ENCODE measurements around the gene BMAL1.

- TF ChIP-seq CTCF (conservative IDR thresholded peaks at IDR 0.05; ENCODE audit: low read depth, low read length) = no peak
- TF ChIP-seq EZH2phosphoT487 (IDR thresholded peaks at IDR 0.05; ENCODE audit: borderline replicate concordance, low read length) = no peak
- TF ChIP-seq EZH2 (IDR thresholded peaks at IDR 0.05; ENCODE audit: low read length, unreplicated experiment) = no peak
Measured at GRCh38 chr11:13235895-13236294, 41.7 kb upstream of the BMAL1 start.
